DMS114 treated with DMSO at 0.1 percent for 48 hours (cell line): ENCODE data around the gene CHD2.
A peak's percentile ranks its signal among the peaks of the same experiment; 100 is the strongest.
"Not testable (repeated sequence)": the region's sequence is repeated elsewhere in the genome, so short reads cannot be mapped to it uniquely, and the experiment has no call there.

ENCODE experiments used
- DNase-seq: peaks from one replicate; lab custom pipeline; 2025; ENCODE audit not compliant: unreplicated experiment; lab: John Stamatoyannopoulos, UW

Gene CHD2

GRCh38 chr15:92899948-92900730 lies at the start of gene CHD2:
CHD2 (plus strand) TSS chr15:92900324; CDS start chr15:92901238, 914 bp downstream.
- DNase-seq, result peak; percentile 97

GRCh38 chr15:92853222-92853621 lies 46.9 kb upstream of the CHD2 start:
- no peak for DNase-seq

- DNase-seq, result no peak
Observed at GRCh38 chr15:92861742-92862141, 38.4 kb upstream of the CHD2 start.

- DNase-seq, result no peak
Observed at GRCh38 chr15:92864127-92864814, 35.9 kb upstream of the CHD2 start.

- no peak for DNase-seq
Observed at GRCh38 chr15:92869263-92869940, 30.7 kb upstream of the CHD2 start.

GRCh38 chr15:92870010-92870591 lies 30.0 kb upstream of the CHD2 start:
- DNase-seq, result no peak

GRCh38 chr15:92872967-92873366 lies 27.2 kb upstream of the CHD2 start:
- DNase-seq, result not testable (repeated sequence)

- no peak for DNase-seq
Observed at GRCh38 chr15:92877000-92877399, 23.1 kb upstream of the CHD2 start.

GRCh38 chr15:92877416-92877815 lies 22.7 kb upstream of the CHD2 start:
- DNase-seq, result no peak

GRCh38 chr15:92878593-92879053 lies 21.5 kb upstream of the CHD2 start:
- no peak for DNase-seq

GRCh38 chr15:92879949-92880725 lies 20.0 kb upstream of the CHD2 start:
- no peak for DNase-seq

GRCh38 chr15:92880796-92881195 lies 19.3 kb upstream of the CHD2 start:
- DNase-seq, result no peak

- DNase-seq, result no peak
Observed at GRCh38 chr15:92881211-92881754, 18.8 kb upstream of the CHD2 start.

GRCh38 chr15:92881802-92882696 lies 18.1 kb upstream of the CHD2 start:
- DNase-seq, result peak; percentile 100

GRCh38 chr15:92882697-92883162 lies 17.4 kb upstream of the CHD2 start:
- peak; percentile 99 for DNase-seq

GRCh38 chr15:92883163-92883875 lies 16.8 kb upstream of the CHD2 start:
- no peak for DNase-seq

- no peak for DNase-seq
Observed at GRCh38 chr15:92883876-92884435, 16.2 kb upstream of the CHD2 start.
